K562 (cell line): ENCODE measurements around the gene FAM120AOS.

Experiments
- EP300 ChIP-seq: IDR thresholded peaks from 2 replicates; pipeline ENCODE4 v1.6.1; 2012; ENCODE audit warnings: low read length, improper control_type of control experiment
- FIP1L1 ChIP-seq: fragments of 200-400 bp; formaldehyde crosslinking; IDR thresholded peaks from 2 replicates; pipeline ENCODE4 v1.6.1; 2018; ENCODE audit warnings: mild to moderate bottlenecking, low read depth, low read length; ENCODE audit not compliant: poor library complexity, severe bottlenecking
- HCFC1 ChIP-seq: IDR thresholded peaks from 2 replicates; pipeline ENCODE4 v1.6.1; 2012; ENCODE audit warnings: low read depth, low read length, improper control_type of control experiment
- JUN ChIP-seq, 2 experiments: sonication (generic) in 1 of 2; formaldehyde crosslinking in 1 of 2; IDR thresholded peaks; 2 replicates each; pipeline versions ENCODE4 v1.6.1 to v1.8.0; 2012 to 2022; ENCODE audit warnings: borderline replicate concordance in 2 of 2, mild to moderate bottlenecking in 2 of 2, improper control_type of control experiment in 1 of 2, low read depth in 1 of 2, low read length in 1 of 2, missing genetic modification reagents in 1 of 2
- MTA3 ChIP-seq: fragments of 450-650 bp; formaldehyde crosslinking; IDR thresholded peaks from 2 replicates; pipeline ENCODE4 v1.6.1; 2017; ENCODE audit warnings: mild to moderate bottlenecking, borderline replicate concordance
- MXI1 ChIP-seq: IDR thresholded peaks from 2 replicates; pipeline ENCODE4 v1.6.1; 2011; ENCODE audit warnings: low read depth, mild to moderate bottlenecking, improper control_type of control experiment, low read length
- NFIC ChIP-seq: fragments of 450-650 bp; IDR thresholded peaks from 2 replicates; pipeline ENCODE4 v1.6.1; 2017; ENCODE audit warnings: mild to moderate bottlenecking, inconsistent platforms
- SIRT6 ChIP-seq: IDR thresholded peaks from one replicate; pipeline ENCODE4 v1.6.1; 2012; ENCODE audit warnings: low read depth, mild to moderate bottlenecking, control low read depth, inconsistent platforms, low read length, moderate library complexity
- SMAD3 ChIP-seq: fragments of 450-650 bp; formaldehyde crosslinking; conservative IDR thresholded peaks from 2 replicates; pipeline ENCODE4 v1.4.0; 2020; ENCODE audit warnings: mild to moderate bottlenecking
- SNRNP70 ChIP-seq: fragments of 200-400 bp; formaldehyde crosslinking; optimal IDR thresholded peaks from 2 replicates; pipeline ENCODE3; 2017; ENCODE audit warnings: low read depth, low read length
- TCF7L2 ChIP-seq: fragments of 150-350 bp; IDR thresholded peaks from 2 replicates; pipeline ENCODE4 v1.6.1; 2016; ENCODE audit warnings: low read depth, mild to moderate bottlenecking, low read length, moderate library complexity
- TF ChIP-seq, protein P1 (sequence below), 3 experiments: IDR thresholded peaks in 2 of 3; conservative IDR thresholded peaks in 1 of 3; 2 replicates each; pipeline ENCODE4 v1.5.1; 2011 to 2012; ENCODE audit warnings: low read length in 3 of 3, mild to moderate bottlenecking in 3 of 3, control low read depth in 2 of 3, improper control_type of control experiment in 1 of 3, inconsistent platforms in 1 of 3, low read depth in 1 of 3, mixed read lengths in 1 of 3, moderate library complexity in 1 of 3; ENCODE audit not compliant: insufficient read depth in 2 of 3
- TF ChIP-seq, protein P2 (sequence below), 2 experiments: IDR thresholded peaks; 2 replicates each; pipeline ENCODE4 v1.6.1; 2012; ENCODE audit warnings: improper control_type of control experiment in 2 of 2, low read depth in 2 of 2, low read length in 2 of 2, borderline replicate concordance in 1 of 2

DNA sequence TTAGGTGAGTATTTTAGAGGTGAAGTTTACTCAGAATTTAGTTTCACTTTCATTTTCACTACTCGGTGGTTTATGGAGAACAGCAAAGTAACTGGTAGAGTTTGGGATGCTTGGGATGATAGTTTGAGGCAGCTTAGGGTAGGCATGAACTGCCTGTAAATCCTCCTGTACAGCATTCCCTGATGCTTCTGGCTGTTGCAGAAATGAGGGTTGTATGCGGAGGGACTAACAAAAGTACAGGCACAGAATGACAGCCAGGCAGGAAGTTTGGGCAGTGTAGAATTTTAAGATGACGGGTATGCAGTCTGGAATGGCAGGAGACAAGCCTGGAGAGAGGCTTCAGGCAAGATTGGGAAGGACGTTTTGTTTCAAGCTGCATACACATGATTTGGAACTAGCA, 48.0 kb upstream of the FAM120AOS start:
- TF ChIP-seq MXI1 = no peak
- TF ChIP-seq EP300 = no peak
- TF ChIP-seq TCF7L2 = no peak
- no peak for TF ChIP-seq FIP1L1
- no peak for TF ChIP-seq JUN (IDR thresholded peaks at IDR 0.05; ENCODE audit: borderline replicate concordance, low read depth, low read length)
- TF ChIP-seq JUN (CRISPR knock-in tag; IDR thresholded peaks at IDR 0.05; ENCODE audit: borderline replicate concordance) = no peak
- TF ChIP-seq SMAD3 = no peak
- TF ChIP-seq, protein P1, sequence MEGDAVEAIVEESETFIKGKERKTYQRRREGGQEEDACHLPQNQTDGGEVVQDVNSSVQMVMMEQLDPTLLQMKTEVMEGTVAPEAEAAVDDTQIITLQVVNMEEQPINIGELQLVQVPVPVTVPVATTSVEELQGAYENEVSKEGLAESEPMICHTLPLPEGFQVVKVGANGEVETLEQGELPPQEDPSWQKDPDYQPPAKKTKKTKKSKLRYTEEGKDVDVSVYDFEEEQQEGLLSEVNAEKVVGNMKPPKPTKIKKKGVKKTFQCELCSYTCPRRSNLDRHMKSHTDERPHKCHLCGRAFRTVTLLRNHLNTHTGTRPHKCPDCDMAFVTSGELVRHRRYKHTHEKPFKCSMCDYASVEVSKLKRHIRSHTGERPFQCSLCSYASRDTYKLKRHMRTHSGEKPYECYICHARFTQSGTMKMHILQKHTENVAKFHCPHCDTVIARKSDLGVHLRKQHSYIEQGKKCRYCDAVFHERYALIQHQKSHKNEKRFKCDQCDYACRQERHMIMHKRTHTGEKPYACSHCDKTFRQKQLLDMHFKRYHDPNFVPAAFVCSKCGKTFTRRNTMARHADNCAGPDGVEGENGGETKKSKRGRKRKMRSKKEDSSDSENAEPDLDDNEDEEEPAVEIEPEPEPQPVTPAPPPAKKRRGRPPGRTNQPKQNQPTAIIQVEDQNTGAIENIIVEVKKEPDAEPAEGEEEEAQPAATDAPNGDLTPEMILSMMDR (IDR thresholded peaks at IDR 0.05 in 2 of 3, conservative IDR thresholded peaks at IDR 0.05 in 1 of 3; ENCODE audit: insufficient read depth in 2 of 3, low read depth in 1 of 3, low read length in 3 of 3) = no peak
- no peak for TF ChIP-seq SNRNP70
- no peak for TF ChIP-seq HCFC1
- TF ChIP-seq MTA3 = no peak
- TF ChIP-seq, protein P2, sequence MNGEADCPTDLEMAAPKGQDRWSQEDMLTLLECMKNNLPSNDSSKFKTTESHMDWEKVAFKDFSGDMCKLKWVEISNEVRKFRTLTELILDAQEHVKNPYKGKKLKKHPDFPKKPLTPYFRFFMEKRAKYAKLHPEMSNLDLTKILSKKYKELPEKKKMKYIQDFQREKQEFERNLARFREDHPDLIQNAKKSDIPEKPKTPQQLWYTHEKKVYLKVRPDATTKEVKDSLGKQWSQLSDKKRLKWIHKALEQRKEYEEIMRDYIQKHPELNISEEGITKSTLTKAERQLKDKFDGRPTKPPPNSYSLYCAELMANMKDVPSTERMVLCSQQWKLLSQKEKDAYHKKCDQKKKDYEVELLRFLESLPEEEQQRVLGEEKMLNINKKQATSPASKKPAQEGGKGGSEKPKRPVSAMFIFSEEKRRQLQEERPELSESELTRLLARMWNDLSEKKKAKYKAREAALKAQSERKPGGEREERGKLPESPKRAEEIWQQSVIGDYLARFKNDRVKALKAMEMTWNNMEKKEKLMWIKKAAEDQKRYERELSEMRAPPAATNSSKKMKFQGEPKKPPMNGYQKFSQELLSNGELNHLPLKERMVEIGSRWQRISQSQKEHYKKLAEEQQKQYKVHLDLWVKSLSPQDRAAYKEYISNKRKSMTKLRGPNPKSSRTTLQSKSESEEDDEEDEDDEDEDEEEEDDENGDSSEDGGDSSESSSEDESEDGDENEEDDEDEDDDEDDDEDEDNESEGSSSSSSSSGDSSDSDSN (IDR thresholded peaks at IDR 0.05; ENCODE audit: borderline replicate concordance in 1 of 2, low read depth in 2 of 2, low read length in 2 of 2) = no peak
- TF ChIP-seq NFIC = no peak
- no peak for TF ChIP-seq SIRT6
